Liver (tissue), 9 donors: ENCODE results near the gene LRRC27. TPM values are rescaled to one million over a fixed set of nuclear protein-coding genes. Genes with fewer than 3 reads are reported as not detected.

Experiments
- DNase-seq: peaks from one replicate; pipeline ENCODE4 v3.0.0-alpha.2; 2017; ENCODE audit warnings: low spot score
- H3K27ac ChIP-seq, 2 donors: one replicate each; pipeline ENCODE4 v1.7.0; 2013; ENCODE audit warnings: inconsistent platforms in 2 of 2, low read length in 2 of 2, control low read depth in 1 of 2, low read depth in 1 of 2, mild to moderate bottlenecking in 1 of 2
- H3K27me3 ChIP-seq, 4 donors: one replicate each; pipeline versions ENCODE4 v1.6.1 to v1.7.0; 2013; ENCODE audit warnings: low read length in 3 of 4, inconsistent platforms in 1 of 4, mild to moderate bottlenecking in 1 of 4, moderate library complexity in 1 of 4; ENCODE audit not compliant: control insufficient read depth in 4 of 4, insufficient read depth in 4 of 4
- H3K36me3 ChIP-seq, 4 donors: one replicate each; pipeline versions ENCODE4 v1.6.1 to v1.7.0; 2013; ENCODE audit warnings: low read length in 3 of 4, mild to moderate bottlenecking in 3 of 4, low read depth in 1 of 4, moderate library complexity in 1 of 4; ENCODE audit not compliant: control insufficient read depth in 4 of 4, insufficient read depth in 3 of 4
- H3K4me1 ChIP-seq, 4 donors: one replicate each; pipeline versions ENCODE4 v1.6.1 to v1.7.0; 2013; ENCODE audit warnings: low read length in 3 of 4, mild to moderate bottlenecking in 3 of 4, moderate library complexity in 1 of 4; ENCODE audit not compliant: control insufficient read depth in 4 of 4, insufficient read depth in 4 of 4
- H3K4me3 ChIP-seq, 3 donors: one replicate each; pipeline versions ENCODE4 v1.6.1 to v1.7.0; 2013; ENCODE audit warnings: low read length in 3 of 3, control low read depth in 1 of 3, low read depth in 1 of 3, mild to moderate bottlenecking in 1 of 3
- H3K9ac ChIP-seq, 2 donors: one replicate each; pipeline ENCODE4 v1.7.0; 2013; ENCODE audit warnings: low read length in 2 of 2, mild to moderate bottlenecking in 2 of 2, moderate library complexity in 2 of 2, control low read depth in 1 of 2, low read depth in 1 of 2
- H3K9me3 ChIP-seq, 4 donors: one replicate each; pipeline versions ENCODE4 v1.6.1 to v1.7.0; 2013; ENCODE audit warnings: low read length in 3 of 4; ENCODE audit not compliant: control insufficient read depth in 4 of 4
- EGR1 ChIP-seq, 2 donors: IDR thresholded peaks; 2 replicates each; pipeline ENCODE4 v1.6.1; 2016 to 2018; ENCODE audit warnings: antibody characterized with exemption in 2 of 2, low read depth in 2 of 2
- FOXA1 ChIP-seq: IDR thresholded peaks from 2 replicates; pipeline ENCODE4 v1.6.1; 2016; ENCODE audit warnings: antibody characterized with exemption
- FOXA2 ChIP-seq: IDR thresholded peaks from 2 replicates; pipeline ENCODE4 v1.6.1; 2016; ENCODE audit warnings: antibody characterized with exemption
- GABPA ChIP-seq, 2 donors: IDR thresholded peaks in 1 of 2; conservative IDR thresholded peaks in 1 of 2; 2 replicates each; pipeline ENCODE4 v1.6.1; 2016; ENCODE audit warnings: antibody characterized with exemption in 2 of 2, mild to moderate bottlenecking in 1 of 2, moderate library complexity in 1 of 2
- HNF4A ChIP-seq, 2 donors: conservative IDR thresholded peaks; 2 replicates each; pipeline ENCODE4 v1.6.1; 2016; ENCODE audit warnings: antibody characterized with exemption in 2 of 2, mild to moderate bottlenecking in 2 of 2
- HNF4G ChIP-seq: IDR thresholded peaks from 2 replicates; pipeline ENCODE4 v1.6.1; 2016; ENCODE audit warnings: antibody characterized with exemption
- JUND ChIP-seq, 2 donors: IDR thresholded peaks; 2 replicates each; pipeline ENCODE4 v1.6.1; 2016; ENCODE audit warnings: antibody characterized with exemption in 2 of 2
- MAX ChIP-seq: IDR thresholded peaks from 2 replicates; pipeline ENCODE4 v1.6.1; 2016; ENCODE audit warnings: antibody characterized with exemption
- NR2F2 ChIP-seq: IDR thresholded peaks from 2 replicates; pipeline ENCODE4 v1.6.1; 2016; ENCODE audit warnings: antibody characterized with exemption
- RAD21 ChIP-seq, 2 donors: IDR thresholded peaks; 2 replicates each; pipeline ENCODE4 v1.6.1; 2016; ENCODE audit warnings: antibody characterized with exemption in 2 of 2, mild to moderate bottlenecking in 2 of 2
- RXRA ChIP-seq, 2 donors: IDR thresholded peaks; 2 replicates each; pipeline ENCODE4 v1.6.1; 2017 to 2018; ENCODE audit warnings: antibody characterized with exemption in 2 of 2, mild to moderate bottlenecking in 1 of 2
- SP1 ChIP-seq: IDR thresholded peaks from 2 replicates; pipeline ENCODE4 v1.6.1; 2018; ENCODE audit warnings: antibody characterized with exemption, mild to moderate bottlenecking
- TAF1 ChIP-seq: conservative IDR thresholded peaks from 2 replicates; pipeline ENCODE4 v1.6.1; 2016; ENCODE audit warnings: antibody characterized with exemption, mild to moderate bottlenecking
- YY1 ChIP-seq: IDR thresholded peaks from 2 replicates; pipeline ENCODE4 v1.6.1; 2016; ENCODE audit warnings: antibody characterized with exemption, mild to moderate bottlenecking
- ZBTB33 ChIP-seq: IDR thresholded peaks from 2 replicates; pipeline ENCODE4 v1.6.1; 2016; ENCODE audit warnings: antibody characterized with exemption
- WGBS: extraction: QIAGEN DNeasy Blood & Tissue Kit; methylation state at CpG from one replicate; pipeline ENCODE4 v1.1.7; 2013; 5-methylcytosine and 5-hydroxymethylcytosine counted together
- polyA plus RNA-seq, 2 donors: library from polyadenylated mRNA; stranded (reverse) in 1 of 2; unstranded in 1 of 2; fragments of 200-250 nt in 1 of 2; fragments of >200 nt in 1 of 2; fragmentation: Nextera tagmentation in 1 of 2; extraction: Ambion mirVana in 1 of 2; gene quantifications; one replicate each; pipeline versions ENCODE4 v1.2.1 to v1.2.3, GENCODE V29; 2013 to 2015
- total RNA-seq, 2 donors: library from RNA; depleted of rRNA; stranded (reverse); fragments of >200 nt; gene quantifications; one replicate each; pipeline ENCODE4 v1.2.3, GENCODE V29; 2014
- TF ChIP-seq, protein P1 (sequence below): IDR thresholded peaks from 2 replicates; pipeline ENCODE4 v1.6.1; 2016; ENCODE audit warnings: antibody characterized with exemption
- TF ChIP-seq, protein P2 (sequence below): fragments of 150-350 bp; IDR thresholded peaks from 2 replicates; pipeline ENCODE4 v1.5.1; 2017; ENCODE audit warnings: improper control_type of control experiment, low read depth, low read length; ENCODE audit not compliant: missing input control
- TF ChIP-seq, protein P3 (sequence below): IDR thresholded peaks from 2 replicates; pipeline ENCODE4 v1.6.1; 2016; ENCODE audit warnings: antibody characterized with exemption, mild to moderate bottlenecking
- donor health status: healthy.
- donor health status: healthy.
- donor health status: healthy.
- donor health status: healthy.
- donor health status: healthy.

The LRRC27 gene
- total and polyA plus RNA-seq, 4 donors, result 1.8 to 2.8 (median 2.6) TPM

GRCh38 chr10:132299371-132300336, 32.3 kb upstream of the LRRC27 start:
- no peak overlapping the region for H3K27ac ChIP-seq

More at GRCh38 chr10:132299371-132300336, 32.3 kb upstream of the LRRC27 start:
- Histone ChIP-seq H3K4me1 (no peaks in the 10 kb centered on the region), H3K4me3 (no peak overlapping the region), H3K27me3 (no peaks in the 10 kb centered on the region), H3K9ac (no peak overlapping the region), H3K9me3 (no peaks in the 10 kb centered on the region), H3K36me3 (no peaks in the 10 kb centered on the region)
- TF ChIP-seq FOXA1 (no peak), JUND (IDR thresholded peaks at IDR 0.05) (no peak), YY1 (no peak), FOXA2 (no peak), MAX (no peak), ZBTB33 (no peak), GABPA (IDR thresholded peaks at IDR 0.05 in 1 of 2, conservative IDR thresholded peaks at IDR 0.05 in 1 of 2) (no peak), HNF4A (conservative IDR thresholded peaks at IDR 0.05) (no peak), RXRA (IDR thresholded peaks at IDR 0.05) (no peak), TAF1 (no peak), HNF4G (no peak), SP1 (no peak), EGR1 (IDR thresholded peaks at IDR 0.05; ENCODE audit: low read depth in 2 of 2) (no peak), RAD21 (IDR thresholded peaks at IDR 0.05) (no peak), NR2F2 (no peak)
- TF ChIP-seq, protein P1, sequence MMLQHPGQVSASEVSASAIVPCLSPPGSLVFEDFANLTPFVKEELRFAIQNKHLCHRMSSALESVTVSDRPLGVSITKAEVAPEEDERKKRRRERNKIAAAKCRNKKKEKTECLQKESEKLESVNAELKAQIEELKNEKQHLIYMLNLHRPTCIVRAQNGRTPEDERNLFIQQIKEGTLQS, result no peak
- TF ChIP-seq, protein P2, sequence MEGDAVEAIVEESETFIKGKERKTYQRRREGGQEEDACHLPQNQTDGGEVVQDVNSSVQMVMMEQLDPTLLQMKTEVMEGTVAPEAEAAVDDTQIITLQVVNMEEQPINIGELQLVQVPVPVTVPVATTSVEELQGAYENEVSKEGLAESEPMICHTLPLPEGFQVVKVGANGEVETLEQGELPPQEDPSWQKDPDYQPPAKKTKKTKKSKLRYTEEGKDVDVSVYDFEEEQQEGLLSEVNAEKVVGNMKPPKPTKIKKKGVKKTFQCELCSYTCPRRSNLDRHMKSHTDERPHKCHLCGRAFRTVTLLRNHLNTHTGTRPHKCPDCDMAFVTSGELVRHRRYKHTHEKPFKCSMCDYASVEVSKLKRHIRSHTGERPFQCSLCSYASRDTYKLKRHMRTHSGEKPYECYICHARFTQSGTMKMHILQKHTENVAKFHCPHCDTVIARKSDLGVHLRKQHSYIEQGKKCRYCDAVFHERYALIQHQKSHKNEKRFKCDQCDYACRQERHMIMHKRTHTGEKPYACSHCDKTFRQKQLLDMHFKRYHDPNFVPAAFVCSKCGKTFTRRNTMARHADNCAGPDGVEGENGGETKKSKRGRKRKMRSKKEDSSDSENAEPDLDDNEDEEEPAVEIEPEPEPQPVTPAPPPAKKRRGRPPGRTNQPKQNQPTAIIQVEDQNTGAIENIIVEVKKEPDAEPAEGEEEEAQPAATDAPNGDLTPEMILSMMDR, result no peak
- TF ChIP-seq, protein P3, sequence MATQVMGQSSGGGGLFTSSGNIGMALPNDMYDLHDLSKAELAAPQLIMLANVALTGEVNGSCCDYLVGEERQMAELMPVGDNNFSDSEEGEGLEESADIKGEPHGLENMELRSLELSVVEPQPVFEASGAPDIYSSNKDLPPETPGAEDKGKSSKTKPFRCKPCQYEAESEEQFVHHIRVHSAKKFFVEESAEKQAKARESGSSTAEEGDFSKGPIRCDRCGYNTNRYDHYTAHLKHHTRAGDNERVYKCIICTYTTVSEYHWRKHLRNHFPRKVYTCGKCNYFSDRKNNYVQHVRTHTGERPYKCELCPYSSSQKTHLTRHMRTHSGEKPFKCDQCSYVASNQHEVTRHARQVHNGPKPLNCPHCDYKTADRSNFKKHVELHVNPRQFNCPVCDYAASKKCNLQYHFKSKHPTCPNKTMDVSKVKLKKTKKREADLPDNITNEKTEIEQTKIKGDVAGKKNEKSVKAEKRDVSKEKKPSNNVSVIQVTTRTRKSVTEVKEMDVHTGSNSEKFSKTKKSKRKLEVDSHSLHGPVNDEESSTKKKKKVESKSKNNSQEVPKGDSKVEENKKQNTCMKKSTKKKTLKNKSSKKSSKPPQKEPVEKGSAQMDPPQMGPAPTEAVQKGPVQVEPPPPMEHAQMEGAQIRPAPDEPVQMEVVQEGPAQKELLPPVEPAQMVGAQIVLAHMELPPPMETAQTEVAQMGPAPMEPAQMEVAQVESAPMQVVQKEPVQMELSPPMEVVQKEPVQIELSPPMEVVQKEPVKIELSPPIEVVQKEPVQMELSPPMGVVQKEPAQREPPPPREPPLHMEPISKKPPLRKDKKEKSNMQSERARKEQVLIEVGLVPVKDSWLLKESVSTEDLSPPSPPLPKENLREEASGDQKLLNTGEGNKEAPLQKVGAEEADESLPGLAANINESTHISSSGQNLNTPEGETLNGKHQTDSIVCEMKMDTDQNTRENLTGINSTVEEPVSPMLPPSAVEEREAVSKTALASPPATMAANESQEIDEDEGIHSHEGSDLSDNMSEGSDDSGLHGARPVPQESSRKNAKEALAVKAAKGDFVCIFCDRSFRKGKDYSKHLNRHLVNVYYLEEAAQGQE, result no peak
- DNase-seq, result no peak
- 86% methylated on average over 34 of the region's 34 CpGs for WGBS
